ENCODE results near the gene MPC2. TPM values are rescaled to one million over a fixed set of nuclear protein-coding genes. Genes with fewer than 3 reads are reported as not detected.

The MPC2 gene
- total and polyA plus RNA-seq, 2 of the 8 experiments (the other 6 are each of a cell fraction or from before 2014, with no cell fraction given), result 18.6 to 40.9 TPM

GRCh38 chr1:167905671-167906070 lies 31.2 kb downstream of the MPC2 start:
- Histone ChIP-seq H3K4ac (replicated peaks; ENCODE audit: insufficient read length, low read depth, low read length) (no peak overlapping the region), H3K9ac (replicated peaks in 1 of 4; ENCODE audit: extremely low read depth in 1 of 4, low read depth in 3 of 4, low read length in 3 of 4) (no peak overlapping the region), H2BK120ac (replicated peaks; ENCODE audit: low read depth, low read length) (no peak overlapping the region), H4K8ac (ENCODE audit: extremely low read depth, insufficient read depth, low read length) (no peak overlapping the region), H2BK15ac (ENCODE audit: low read length) (no peak overlapping the region), H2AFZ (ENCODE audit: low read length) (peak overlapping the region; percentile 55; the same call in 1 of the 2 replicates), H2BK12ac (ENCODE audit: low read depth, low read length) (no peak overlapping the region), H2BK5ac (ENCODE audit: low read depth, low read length) (no peak overlapping the region), H3K27ac (ENCODE audit: low read depth, low read length) (no peak overlapping the region), H4K5ac (ENCODE audit: insufficient read length, low read depth, low read length) (no peak overlapping the region), H3K4me2 (ENCODE audit: insufficient read depth in 1 of 2, low read depth in 2 of 2, low read length in 2 of 2) (no peak overlapping the region), H2BK20ac (ENCODE audit: low read length) (0 out of 2 replicates have a peak overlapping the region, but pooled peaks have one; percentile 6), H3K27me3 (replicated peaks in 1 of 4; ENCODE audit: control insufficient read depth in 3 of 4, extremely low read depth in 1 of 4, insufficient read depth in 3 of 4, low read length in 3 of 4) (no peaks in the 10 kb centered on the region), H3K9me3 (ENCODE audit: insufficient read depth in 2 of 2, low read depth in 1 of 2, low read length in 1 of 2) (peaks cover 13 to 17% of the 10 kb centered on the region in 2 experiments), H4K91ac (replicated peaks; ENCODE audit: insufficient read length, low read length) (no peak overlapping the region), H3K18ac (ENCODE audit: extremely low read depth, low read length) (no peak overlapping the region), H3K79me1 (ENCODE audit: low read depth, low read length) (no peaks in the 10 kb centered on the region), H4K20me1 (replicated peaks in 1 of 2; ENCODE audit: control insufficient read depth in 1 of 2, insufficient read depth in 2 of 2, low read length in 2 of 2) (no peaks in the 10 kb centered on the region), H3K23me2 (ENCODE audit: low read depth, low read length) (no peaks in the 10 kb centered on the region), H2AK5ac (ENCODE audit: low read depth, low read length) (no peak overlapping the region), H3K36me3 (ENCODE audit: control insufficient read depth in 2 of 4, insufficient read depth in 4 of 4, low read length in 3 of 4) (no peaks in the 10 kb centered on the region; a peak in 1 of 8 replicates), H3K79me2 (ENCODE audit: control insufficient read depth in 1 of 2, insufficient read depth in 2 of 2, low read length in 2 of 2) (no peaks in the 10 kb centered on the region), H3K4me3 (ENCODE audit: extremely low read depth in 1 of 4, insufficient read depth in 2 of 4, low read depth in 3 of 4, low read length in 4 of 4) (no peak overlapping the region), H3K56ac (replicated peaks; ENCODE audit: insufficient read length, low read depth, low read length) (peak overlapping the region; percentile 74), H3K4me1 (replicated peaks in 1 of 4; ENCODE audit: control insufficient read depth in 3 of 4, insufficient read depth in 4 of 4, low read length in 3 of 4) (peaks cover 0 to 6% (median 3%) of the 10 kb centered on the region in 4 experiments; a peak in 4 of 7 replicates), H3K14ac (ENCODE audit: insufficient read length) (no peak overlapping the region), H3K23ac (ENCODE audit: insufficient read length) (no peak overlapping the region)
- DNase-seq (ENCODE audit: low read depth in 1 of 2, low spot score in 2 of 2) (no peak), FAIRE-seq (no peak)
- POLR2A ChIA-PET (ENCODE audit: partially characterized antibody), result interaction anchor here (0.6 to 2.0 kb wide), 6 partner anchors 9 to 175 kb away, joined by 3 to 7 read pairs (median 3); partner anchors contain the start of genes ADCY10, DCAF6 and MPC2
- TF ChIP-seq CTBP2 (IDR thresholded peaks at IDR 0.05; ENCODE audit: borderline replicate concordance, insufficient read depth, insufficient read length, low read length), result no peak
- TF ChIP-seq SUZ12 (IDR thresholded peaks at IDR 0.05; ENCODE audit: low read length), result no peak
- TF ChIP-seq SRF (IDR thresholded peaks at IDR 0.05; ENCODE audit: low read depth, low read length), result no peak
- TF ChIP-seq JUN (IDR thresholded peaks at IDR 0.05; ENCODE audit: low read depth, low read length), result no peak
- TF ChIP-seq YY1 (IDR thresholded peaks at IDR 0.05; ENCODE audit: low read depth, low read length), result no peak
- no peak for TF ChIP-seq TBP (IDR thresholded peaks at IDR 0.05; ENCODE audit: low read depth, low read length)
- CTCF ChIA-PET (ENCODE audit: partially characterized antibody), result interaction anchor here (1.0 to 1.6 kb wide), 3 partner anchors 21 to 202 kb away, joined by 3 to 8 read pairs (median 4); no protein-coding TSS in a partner anchor
